Testis (tissue), 3 donors: Measurements from ENCODE around the gene CEP104. TPM values are rescaled to one million over a fixed set of nuclear protein-coding genes. Genes with fewer than 3 reads are reported as not detected.

ENCODE experiments used
- DNase-seq: peaks from one replicate; pipeline ENCODE4 v3.0.0-alpha.2; 2019
- H3K27ac ChIP-seq, 2 donors: fragments of 200-600 bp; sonication (generic); one replicate each; pipeline ENCODE4 v1.5.1; 2019
- H3K27me3 ChIP-seq: fragments of 200-600 bp; sonication (generic); one replicate; pipeline ENCODE4 v1.5.1; 2019
- H3K36me3 ChIP-seq: fragments of 200-600 bp; sonication (generic); one replicate; pipeline ENCODE4 v1.5.1; 2017; ENCODE audit warnings: low read depth; ENCODE audit errors: missing control alignments
- H3K4me1 ChIP-seq: fragments of 200-600 bp; sonication (generic); one replicate; pipeline ENCODE4 v1.5.1; 2019
- H3K4me3 ChIP-seq, 2 donors: fragments of 200-600 bp; sonication (generic); one replicate each; pipeline ENCODE4 v1.5.1; 2017 to 2019
- H3K9me3 ChIP-seq: fragments of 200-600 bp; sonication (generic); one replicate; pipeline ENCODE4 v1.5.1; 2017
- CTCF ChIP-seq, 3 experiments: fragments of 450-650 bp in 2 of 3; fragments of 200-600 bp in 1 of 3; sonication (generic) in 1 of 3; IDR thresholded peaks; one replicate each; pipeline ENCODE4 v1.5.1; 2016 to 2019; ENCODE audit warnings: antibody characterized with exemption in 3 of 3, mild to moderate bottlenecking in 2 of 3, moderate library complexity in 1 of 3
- POLR2A ChIP-seq: fragments of 450-650 bp; IDR thresholded peaks from one replicate; pipeline ENCODE4 v1.6.1; 2017; ENCODE audit warnings: antibody characterized with exemption, mild to moderate bottlenecking, moderate library complexity
- WGBS, 2 donors: methylation state at CpG; one replicate each; pipeline ENCODE4 v1.1.5; 2018; 5-methylcytosine and 5-hydroxymethylcytosine counted together
- intact Hi-C: fragments of 100-400 bp; cut with DNase I; formaldehyde crosslinking; loops from one replicate; pipeline ENCODE4 v1.15.1; 2023; ENCODE audit warnings: low total_unique reads
- polyA plus RNA-seq: library from polyadenylated mRNA; stranded (reverse); fragments of 350-450 nt; fragmentation: Illumina TruSeq; extraction: RNeasy Lipid Tissue Mini Kit (QIAGEN cat#74804); gene quantifications from one replicate; pipeline ENCODE4 v1.2.3, GENCODE V29; 2014; ENCODE audit warnings: low read depth, low replicate concordance; ENCODE audit not compliant: insufficient read depth
- total RNA-seq, 2 donors: library from RNA; depleted of rRNA; stranded (reverse); fragments of >200 nt; gene quantifications; one replicate each; pipeline ENCODE4 v1.2.3, GENCODE V29; 2016

CEP104 gene
- total and polyA plus RNA-seq, 3 donors from 2014 or later = 41.5 to 80.4 (median 55.1) TPM

- intact Hi-C loops = no loop called here
- Histone ChIP-seq H3K36me3 (no peaks in the 10 kb centered on the region), H3K9me3 (no peaks in the 10 kb centered on the region), H3K27me3 (no peaks in the 10 kb centered on the region), H3K27ac (no peak overlapping the region), H3K4me1 (no peaks in the 10 kb centered on the region), H3K4me3 (no peak overlapping the region)
- WGBS, 2 donors = 81 to 82% methylated on average over 20 to 26 of the region's 26 CpGs
- no peak for TF ChIP-seq POLR2A
- no peak for TF ChIP-seq CTCF (IDR thresholded peaks at IDR 0.05)
- DNase-seq = no peak
These were observed 33.6 kb upstream of the CEP104 start for GRCh38 chr1:3890389-3891328.

- intact Hi-C loops = no loop called here
- Histone ChIP-seq H3K36me3 (no peaks in the 10 kb centered on the region), H3K4me1 (no peaks in the 10 kb centered on the region), H3K27ac (no peak overlapping the region), H3K4me3 (no peak overlapping the region), H3K9me3 (no peaks in the 10 kb centered on the region), H3K27me3 (no peaks in the 10 kb centered on the region)
- TF ChIP-seq POLR2A (no peak), CTCF (IDR thresholded peaks at IDR 0.05) (no peak)
- WGBS, 2 donors = 95% methylated on average over 14 of the region's 14 CpGs
- no peak for DNase-seq
These were observed 32.9 kb upstream of the CEP104 start for GRCh38 chr1:3889936-3890335.

- TF ChIP-seq POLR2A (no peak), CTCF (IDR thresholded peaks at IDR 0.05) (no peak)
- H3K27me3 ChIP-seq = no peaks in the 10 kb centered on the region
- no peaks in the 10 kb centered on the region for H3K9me3 ChIP-seq
- intact Hi-C loops = no loop called here
- DNase-seq = no peak
- no peaks in the 10 kb centered on the region for H3K4me1 ChIP-seq
- H3K36me3 ChIP-seq = no peaks in the 10 kb centered on the region
- WGBS, 2 donors = 92% methylated on average over 12 to 15 of the region's 15 CpGs
- no peak overlapping the region for H3K4me3 ChIP-seq
- no peak overlapping the region for H3K27ac ChIP-seq
These were observed 31.3 kb upstream of the CEP104 start for GRCh38 chr1:3888301-3888700.

- DNase-seq = no peak
- Histone ChIP-seq H3K4me1 (no peaks in the 10 kb centered on the region), H3K36me3 (no peaks in the 10 kb centered on the region), H3K9me3 (no peaks in the 10 kb centered on the region), H3K27ac (no peak overlapping the region), H3K4me3 (no peak overlapping the region), H3K27me3 (no peaks in the 10 kb centered on the region)
- 82 to 84% methylated on average over 8 of the region's 8 CpGs for WGBS, 2 donors
- TF ChIP-seq CTCF (IDR thresholded peaks at IDR 0.05) (no peak), POLR2A (no peak)
- intact Hi-C loops = no loop called here
These were observed 29.7 kb upstream of the CEP104 start for GRCh38 chr1:3886691-3887090.
